ENCODE results near the gene PTDSS2.
"Not testable (repeated sequence)": the region's sequence is repeated elsewhere in the genome, so short reads cannot be mapped to it uniquely, and the experiment has no call there.

The PTDSS2 gene

GRCh38 chr11:504994-505344 lies 54.9 kb downstream of the PTDSS2 start:
- no peak for DNase-seq (ENCODE audit: low read depth in 2 of 2)

- DNase-seq (ENCODE audit: low read depth in 2 of 2) = peak; percentile 93 to 98
Measured at GRCh38 chr11:506238-506994, 56.3 kb downstream of the PTDSS2 start.

DNA sequence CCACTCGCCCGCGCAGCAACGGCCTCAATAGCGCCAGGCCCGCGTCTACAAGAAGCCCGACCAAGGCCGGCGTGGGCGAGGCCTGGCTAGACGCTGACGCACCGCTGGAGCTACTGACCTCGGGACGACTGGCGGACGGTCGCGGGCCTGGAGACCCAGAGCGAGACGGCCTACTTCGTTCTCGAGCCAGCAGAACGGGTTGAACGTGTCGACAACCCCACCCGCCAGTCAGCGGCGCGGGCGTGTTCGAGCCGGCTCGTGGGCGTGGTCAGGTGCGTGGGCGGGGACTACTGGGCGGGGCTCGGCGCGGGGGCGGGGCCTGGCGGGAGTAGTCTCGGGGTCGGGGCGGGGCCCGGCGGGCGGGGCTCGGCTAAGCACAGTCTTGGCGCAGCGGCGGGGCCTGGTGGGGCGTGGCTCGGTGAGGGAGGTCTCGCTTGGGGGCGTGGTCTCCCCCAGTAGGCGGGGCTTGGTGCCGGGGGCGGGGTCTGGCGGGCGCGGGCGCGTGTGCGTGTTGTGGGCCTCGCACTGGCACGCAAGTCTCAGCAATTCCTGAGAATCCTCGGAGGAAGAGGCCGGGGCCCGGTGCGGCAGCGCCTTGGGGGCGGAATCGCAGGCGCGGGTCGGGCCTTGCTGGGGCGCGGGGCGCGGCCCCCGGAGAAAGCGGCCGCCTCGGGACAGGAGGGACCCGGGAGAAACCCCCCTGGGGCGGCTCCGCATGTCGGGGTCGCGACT lies 57.1 kb downstream of the PTDSS2 start, which contains the start of gene RNH1:
Gene RNH1, minus strand, starts transcription at position 248 of the 732 bp plus-strand sequence. CDS start 5,080 bp downstream, outside the sequence.
- peak; percentile 100 for DNase-seq (ENCODE audit: low read depth in 2 of 2)

- no peak for DNase-seq (ENCODE audit: low read depth in 2 of 2)
Measured at GRCh38 chr11:507727-508515, 57.8 kb downstream of the PTDSS2 start.

DNA sequence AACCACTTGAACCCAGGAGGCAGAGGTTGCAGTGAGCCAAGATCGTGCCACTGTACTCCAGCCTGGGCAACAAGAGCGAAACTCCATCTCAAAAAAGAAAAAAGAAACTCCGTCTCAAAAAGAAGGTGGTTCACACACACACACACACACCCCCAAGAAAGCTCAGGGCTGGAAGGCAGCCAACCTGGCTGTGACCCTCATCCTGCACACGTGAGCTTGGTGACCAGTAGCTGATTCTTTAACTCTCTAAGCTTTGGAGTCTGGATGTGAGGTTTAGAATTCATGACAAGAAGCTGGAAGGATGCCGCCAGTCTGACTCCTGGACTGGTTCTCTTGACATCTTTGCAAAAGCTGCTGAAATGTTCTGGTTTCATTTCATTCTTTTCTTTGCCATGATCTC lies 58.9 kb downstream of the PTDSS2 start:
- no peak for DNase-seq (ENCODE audit: low read depth in 2 of 2)

- DNase-seq (ENCODE audit: low read depth in 2 of 2) = no peak
Measured at GRCh38 chr11:512761-513595, 62.9 kb downstream of the PTDSS2 start.

- no peak for DNase-seq (ENCODE audit: low read depth in 2 of 2)
Measured at GRCh38 chr11:514606-515005, 64.5 kb downstream of the PTDSS2 start.

GRCh38 chr11:515131-515530 lies 65.1 kb downstream of the PTDSS2 start:
- DNase-seq (ENCODE audit: low read depth in 2 of 2) = no peak

DNA sequence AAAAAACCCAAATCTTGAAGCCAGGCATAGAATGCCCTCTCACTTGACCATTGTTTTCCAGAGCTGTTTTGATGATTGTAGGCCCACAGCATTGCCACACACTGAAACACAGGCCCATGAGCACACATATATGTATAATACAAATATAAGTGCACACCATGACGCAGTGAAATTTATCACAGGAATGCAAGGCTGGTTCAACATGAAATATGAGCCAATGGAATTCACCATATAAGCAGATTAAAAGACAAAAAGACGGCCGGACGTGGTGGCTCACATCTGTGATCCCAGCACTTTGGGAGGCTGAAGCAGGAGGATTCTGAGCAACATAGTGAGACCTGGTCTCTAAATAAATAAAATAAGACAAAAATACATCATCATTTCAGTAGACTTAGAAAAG lies 66.3 kb downstream of the PTDSS2 start:
- DNase-seq (ENCODE audit: low read depth in 2 of 2) = no peak

DNA sequence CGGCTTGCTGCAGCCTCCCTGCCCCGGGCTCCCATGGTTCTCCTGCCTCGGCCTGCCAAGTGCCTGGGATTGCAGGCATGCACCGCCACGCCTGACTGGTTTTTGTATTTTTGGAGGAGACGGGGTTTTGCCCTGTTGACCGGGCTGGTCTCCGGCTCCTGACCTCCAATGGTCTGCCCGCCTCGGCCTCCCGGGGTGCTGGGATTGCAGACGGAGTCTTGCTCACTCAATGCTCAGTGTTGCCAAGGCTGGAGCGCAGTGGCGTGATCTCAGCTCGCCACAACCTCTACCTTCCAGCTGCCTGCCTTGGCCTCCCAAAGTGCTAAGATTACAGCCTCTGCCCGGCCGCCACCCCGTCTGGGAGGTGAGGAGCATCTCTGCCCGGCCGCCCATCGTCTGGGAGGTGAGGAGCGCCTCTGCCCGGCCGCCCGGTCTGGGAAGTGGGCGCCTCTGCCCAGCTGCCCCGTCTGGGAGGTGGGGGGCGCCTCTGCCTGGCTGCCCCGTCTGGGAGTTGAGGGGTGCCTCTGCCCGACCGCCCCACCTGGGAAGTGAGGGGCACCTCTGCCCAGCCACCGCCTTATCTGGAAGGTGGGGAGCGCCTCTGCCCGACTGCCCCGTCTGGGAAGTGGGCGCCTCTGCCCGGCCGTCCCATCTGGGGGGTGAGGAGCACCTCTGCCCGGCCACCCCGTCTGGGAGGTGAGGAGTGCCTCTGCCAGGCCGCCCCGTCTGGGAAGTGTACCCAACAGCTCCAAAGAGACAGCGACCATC lies 67.0 kb downstream of the PTDSS2 start:
- DNase-seq (ENCODE audit: low read depth in 2 of 2) = not testable (repeated sequence)

DNA sequence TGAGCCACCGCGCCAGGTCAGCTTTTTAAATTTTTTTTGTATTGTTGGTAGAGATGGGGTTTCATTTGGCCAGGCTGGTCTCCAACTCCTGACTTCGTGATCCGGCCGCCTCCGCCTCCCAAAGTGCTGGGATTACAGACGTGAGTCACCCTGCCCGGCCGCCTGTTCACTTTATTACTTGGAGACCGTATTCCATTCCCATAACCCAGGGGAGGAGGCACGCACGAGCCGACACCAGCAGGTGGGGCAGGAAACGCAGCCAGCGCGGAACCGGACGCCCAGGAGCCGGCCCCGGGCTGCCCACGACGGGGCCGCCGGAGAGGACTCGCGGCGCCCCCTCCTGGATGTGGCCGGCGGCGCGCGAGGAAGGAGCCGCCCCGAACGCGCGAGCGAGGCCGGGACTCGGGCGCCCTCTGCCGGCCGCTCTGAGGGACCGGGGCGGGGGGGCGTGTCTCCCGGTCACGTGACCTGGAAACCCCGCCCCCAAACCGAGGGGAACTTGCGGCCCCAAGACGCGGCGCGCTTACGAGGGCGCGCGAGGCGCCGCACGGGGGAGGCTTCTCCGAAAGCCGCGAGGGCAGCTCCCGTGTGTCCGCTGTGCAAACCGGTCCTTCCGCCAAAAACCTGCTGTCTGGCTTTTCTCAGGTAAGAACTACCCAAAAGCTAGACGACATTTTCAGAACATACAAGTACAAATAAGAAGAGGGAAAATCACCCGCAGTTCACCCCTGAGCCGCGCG lies 68.6 kb downstream of the PTDSS2 start:
- DNase-seq (ENCODE audit: low read depth in 2 of 2) = peak; percentile 79 to 81

DNA sequence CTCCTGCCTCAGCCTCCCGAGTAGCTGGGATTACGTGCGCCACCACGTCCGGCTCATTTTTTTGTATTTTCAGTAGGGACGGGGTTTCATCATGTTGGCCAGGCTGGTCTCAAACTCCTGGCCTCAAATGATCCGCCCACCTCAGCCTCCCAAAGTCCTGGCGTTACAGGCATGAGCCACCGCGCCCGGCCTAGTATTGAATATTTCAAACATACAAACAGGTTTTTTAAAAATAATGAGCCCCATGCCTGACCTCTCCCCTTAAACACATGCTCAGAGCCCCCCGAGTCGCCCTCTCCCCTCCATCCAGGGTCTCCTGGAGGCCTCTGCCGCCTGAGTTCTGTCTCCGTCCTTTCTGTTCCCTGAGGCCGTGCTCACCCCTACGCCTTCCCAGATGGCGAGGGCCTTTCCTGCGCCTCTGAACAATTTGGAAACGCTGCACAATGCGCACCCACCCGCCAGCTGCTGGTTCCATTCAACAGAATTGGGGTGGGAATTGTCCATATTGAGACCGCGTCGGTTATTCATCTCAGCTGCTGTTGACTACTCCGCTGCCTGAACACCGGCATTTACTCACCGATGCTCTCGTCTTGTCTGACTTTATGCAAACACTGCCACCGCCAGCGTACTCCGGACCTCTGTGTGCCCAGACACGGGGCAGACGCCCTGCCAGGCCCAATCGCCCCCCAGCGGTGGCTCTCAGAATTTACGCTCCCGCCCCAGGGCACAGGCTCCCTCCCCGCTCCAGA lies 70.5 kb downstream of the PTDSS2 start:
- DNase-seq (ENCODE audit: low read depth in 2 of 2) = no peak

DNA sequence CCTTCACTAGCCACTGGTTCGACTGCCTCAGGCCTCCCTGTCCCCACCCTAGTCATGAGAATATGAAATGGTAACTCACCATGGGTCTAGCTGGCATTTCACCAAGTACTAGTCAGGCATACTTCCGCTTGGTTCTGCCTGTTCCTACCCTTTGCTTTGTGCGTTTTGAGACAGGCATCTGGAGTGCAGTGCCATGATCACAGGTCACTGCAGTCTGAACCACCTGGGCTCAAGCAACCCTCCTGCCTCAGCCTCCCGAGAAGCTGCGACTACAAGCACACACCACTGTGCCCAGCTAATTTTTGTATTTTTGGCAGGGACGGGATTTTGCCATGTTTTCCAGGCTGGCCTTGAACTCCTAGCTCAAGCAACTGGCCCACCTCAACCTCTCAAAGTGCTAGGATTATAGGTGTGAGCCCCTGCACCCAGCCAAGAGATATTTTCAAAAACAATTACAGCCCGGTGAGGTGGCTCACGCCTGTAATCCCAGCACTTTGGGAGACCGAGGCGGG lies 71.2 kb downstream of the PTDSS2 start:
- no peak for DNase-seq (ENCODE audit: low read depth in 2 of 2)

DNA sequence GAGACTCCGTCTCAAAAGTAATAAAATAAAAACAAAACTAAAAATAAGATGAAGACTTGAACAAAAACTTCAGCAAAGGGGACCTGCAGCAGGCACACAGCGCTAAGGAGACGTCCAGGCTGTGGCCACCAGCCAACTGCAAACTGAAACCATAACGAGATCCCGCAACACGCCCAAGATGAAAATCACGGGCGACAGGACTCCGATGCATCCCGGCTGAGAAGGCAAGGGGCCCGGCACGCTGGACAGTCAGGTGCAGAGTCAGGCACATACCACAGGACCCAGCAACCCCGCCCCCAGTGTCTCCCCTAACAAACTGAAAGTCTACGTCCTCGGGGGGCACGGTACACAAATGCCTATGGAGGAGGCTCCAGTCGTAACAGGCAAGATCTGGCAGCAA lies 76.1 kb downstream of the PTDSS2 start:
- no peak for DNase-seq (ENCODE audit: low read depth in 2 of 2)

DNA sequence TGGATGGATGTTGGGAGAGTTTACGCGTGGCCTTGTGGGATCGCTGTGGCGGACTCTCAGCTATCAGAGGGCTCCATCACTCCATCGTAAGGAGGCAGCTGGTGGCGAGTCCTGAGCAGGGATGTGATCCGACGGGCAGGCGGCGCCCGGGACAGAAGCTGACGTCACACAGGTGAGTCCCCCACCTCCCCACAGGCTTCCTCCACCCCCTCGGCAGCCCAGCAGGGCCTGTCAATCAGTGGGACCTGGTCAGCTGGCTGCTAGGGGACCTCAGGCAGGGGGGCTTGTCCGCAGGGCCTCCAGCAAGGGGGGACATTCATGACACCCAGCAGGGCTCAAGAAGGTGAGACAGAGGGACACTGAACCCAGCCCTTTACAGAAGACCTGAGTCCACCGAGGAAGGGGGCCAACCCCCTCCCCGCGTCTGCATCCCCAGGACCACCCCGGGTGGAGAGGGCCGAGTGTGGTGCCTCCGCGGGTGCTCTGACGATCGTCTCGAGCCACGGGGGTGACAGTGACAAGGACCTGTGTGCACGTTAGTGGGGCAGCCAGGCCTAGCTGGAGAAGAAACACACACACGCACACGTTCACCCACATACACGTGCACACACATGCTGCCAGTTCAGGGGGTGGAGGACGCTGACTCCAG lies 78.2 kb downstream of the PTDSS2 start:
- DNase-seq (ENCODE audit: low read depth in 2 of 2) = no peak

GRCh38 chr11:528815-529727 lies 79.0 kb downstream of the PTDSS2 start:
- DNase-seq (ENCODE audit: low read depth in 2 of 2) = no peak

- no peak for DNase-seq (ENCODE audit: low read depth in 2 of 2)
Measured at GRCh38 chr11:529728-530411, 79.8 kb downstream of the PTDSS2 start.
